CD4-positive, alpha-beta T cell (primary cell): ENCODE measurements around the gene NUP188. TPM values are rescaled to one million over a fixed set of nuclear protein-coding genes. Genes with fewer than 3 reads are reported as not detected.

Experiments
- ATAC-seq: fragments of 200-7000 bp; cut with Tn5 transposase; one replicate; pipeline ENCODE4 v1.10.0; 2022; ENCODE audit warnings: mild to moderate bottlenecking; ENCODE audit not compliant: poor library complexity
- CTCF ChIA-PET: fragments of 350-600 bp; sonication (Branson Sonifier 250); formaldehyde crosslinking; loops from one replicate; lab custom pipeline; 2021; ENCODE audit warnings: antibody characterized with exemption, inconsistent platforms; lab: Charles Lee
- POLR2A ChIA-PET: fragments of 350-600 bp; sonication (Branson Sonifier 250); formaldehyde crosslinking; loops from one replicate; lab custom pipeline; 2021; ENCODE audit warnings: antibody characterized with exemption, inconsistent platforms; lab: Charles Lee
- DNase-seq, 14 experiments: peaks; one replicate each; pipeline ENCODE4 v3.0.0-alpha.2; 2013 to 2020; ENCODE audit warnings: mixed read lengths in 2 of 14
- H3K27ac ChIP-seq, 2 donors: one replicate each; pipeline versions ENCODE4 v1.5.1 to v1.7.0; 2013; ENCODE audit warnings: low read length in 2 of 2, low read depth in 1 of 2, mild to moderate bottlenecking in 1 of 2
- H3K27me3 ChIP-seq, 2 experiments: 1 replicate in 1 of 2; 2 replicates in 1 of 2; pipeline versions ENCODE4 v1.6.1 to v1.7.0; 2013; ENCODE audit warnings: low read length in 2 of 2, control low read depth in 1 of 2, mild to moderate bottlenecking in 1 of 2, moderate library complexity in 1 of 2; ENCODE audit not compliant: insufficient read depth in 2 of 2, control insufficient read depth in 1 of 2
- H3K36me3 ChIP-seq: one replicate; pipeline ENCODE4 v1.6.1; 2013; ENCODE audit warnings: low read length, control low read depth; ENCODE audit not compliant: insufficient read depth
- H3K4me1 ChIP-seq: one replicate; pipeline ENCODE4 v1.6.1; 2013; ENCODE audit warnings: low read length, control low read depth; ENCODE audit not compliant: insufficient read depth
- H3K4me3 ChIP-seq: one replicate; pipeline ENCODE4 v1.5.1; 2013; ENCODE audit warnings: mild to moderate bottlenecking, low read length, moderate library complexity
- H3K9me3 ChIP-seq, 2 experiments: 1 replicate in 1 of 2; 2 replicates in 1 of 2; pipeline versions ENCODE4 v1.6.1 to v1.7.0; 2013; ENCODE audit warnings: low read length in 2 of 2, mild to moderate bottlenecking in 2 of 2, control low read depth in 1 of 2, moderate library complexity in 1 of 2; ENCODE audit not compliant: control insufficient read depth in 1 of 2, insufficient read depth in 1 of 2
- H3K27ac Mint-ChIP-seq: one replicate; pipeline ENCODE4 v1.8.0; 2020; ENCODE audit warnings: mixed read lengths
- H3K27me3 Mint-ChIP-seq: one replicate; pipeline ENCODE4 v1.8.0; 2021; ENCODE audit warnings: mixed read lengths
- H3K36me3 Mint-ChIP-seq: one replicate; pipeline ENCODE4 v1.8.0; 2021; ENCODE audit warnings: low read depth, mixed read lengths
- H3K4me1 Mint-ChIP-seq: one replicate; pipeline ENCODE4 v1.8.0; 2021; ENCODE audit warnings: low read depth, mixed read lengths
- H3K4me3 Mint-ChIP-seq: one replicate; pipeline ENCODE4 v1.8.0; 2020; ENCODE audit warnings: mild to moderate bottlenecking, mixed read lengths
- H3K9me3 Mint-ChIP-seq: one replicate; pipeline ENCODE4 v1.8.0; 2020; ENCODE audit warnings: mixed read lengths
- CTCF ChIP-seq: fragments of 200-600 bp; IDR thresholded peaks from one replicate; pipeline ENCODE4 v1.8.0; 2022; ENCODE audit warnings: antibody characterized with exemption, mild to moderate bottlenecking
- intact Hi-C, 2 experiments: fragments of 100-400 bp; cut with DNase I in 1 of 2; cut with micrococcal nuclease in 1 of 2; formaldehyde crosslinking; loops; one replicate each; pipeline versions ENCODE4 v1.15.1 to v1.9.0; 2023 to 2025; cut with DNase I, micrococcal nuclease
- total RNA-seq, 174 experiments: library from RNA in 2 of 174; stranded (reverse) in 2 of 174; gene quantifications; one replicate each; pipeline ENCODE4 v1.2.3 and lab custom pipeline; 2021 to 2026

The NUP188 gene
- total RNA-seq, 2 experiments from 2014 or later = 43.0 to 43.9 TPM

DNA sequence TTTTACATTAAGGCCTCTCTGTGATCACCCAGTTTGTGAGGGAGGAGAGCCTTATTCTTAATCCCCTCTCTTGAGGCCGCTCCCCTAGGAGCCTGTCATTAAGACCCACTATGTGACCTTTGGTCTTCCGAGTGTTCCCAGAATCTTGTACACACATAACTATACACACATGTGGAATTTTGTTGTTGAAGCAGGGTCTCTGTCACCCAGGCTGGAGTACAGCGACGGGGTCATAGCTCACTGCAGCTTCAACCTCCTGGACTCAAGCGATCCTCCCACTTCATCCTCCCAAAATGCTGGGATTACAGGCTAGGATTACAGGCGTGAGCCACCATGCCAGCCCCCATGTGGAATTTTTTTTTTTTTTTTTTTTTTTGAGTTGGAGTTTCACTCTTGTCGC lies 41.5 kb upstream of the NUP188 start:
- H3K4me1 ChIP-seq = peaks cover 67% of the 10 kb centered on the region
- no peak for DNase-seq
- CTCF ChIA-PET = no interaction called here

DNA sequence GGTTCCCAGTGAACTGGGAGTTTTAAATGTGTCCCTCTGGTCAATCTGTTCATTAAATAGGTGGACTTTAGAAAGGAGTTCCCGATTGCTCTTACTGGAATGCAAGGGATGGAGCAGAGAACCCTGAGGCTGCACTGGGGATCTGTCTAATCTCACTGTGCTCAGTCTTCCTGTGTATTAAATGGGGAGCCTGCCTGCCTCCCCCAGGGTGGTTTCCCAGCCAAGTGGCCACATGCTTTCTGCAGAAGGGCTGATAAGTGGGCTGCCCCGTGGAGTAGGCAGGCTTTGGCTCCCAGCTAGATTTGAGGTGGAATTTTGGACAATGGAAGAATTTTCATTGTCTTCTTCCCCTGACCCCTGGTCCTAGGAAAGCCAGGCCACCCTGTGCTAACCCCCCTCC lies 40.8 kb upstream of the NUP188 start:
- CTCF ChIA-PET = no interaction called here
- Mint-ChIP-seq H3K36me3 (peaks cover 58% of the 10 kb centered on the region), H3K27ac (peak overlapping the region; percentile 84), H3K9me3 (no peaks in the 10 kb centered on the region), H3K27me3 (no peaks in the 10 kb centered on the region), H3K4me3 (peak overlapping the region; percentile 20), H3K4me1 (peaks cover 47% of the 10 kb centered on the region)
- H3K9me3 ChIP-seq = no peaks in the 10 kb centered on the region
- no peaks in the 10 kb centered on the region for H3K27me3 ChIP-seq
- no peak for TF ChIP-seq CTCF
- H3K36me3 ChIP-seq = peaks cover 49% of the 10 kb centered on the region
- POLR2A ChIA-PET = no interaction called here
- no peak overlapping the region for H3K4me3 ChIP-seq
- intact Hi-C loops = no loop called here
- ATAC-seq = no peak
- peaks cover 67% of the 10 kb centered on the region for H3K4me1 ChIP-seq
- no peak for DNase-seq
- H3K27ac ChIP-seq = no peak overlapping the region

More for the DNA sequence above, 41.5 kb upstream of the NUP188 start:
- Mint-ChIP-seq H3K4me1 (peaks cover 45% of the 10 kb centered on the region), H3K9me3 (no peaks in the 10 kb centered on the region), H3K4me3 (no peak overlapping the region), H3K36me3 (peaks cover 55% of the 10 kb centered on the region), H3K27me3 (no peaks in the 10 kb centered on the region), H3K27ac (peak overlapping the region; percentile 84)
- Histone ChIP-seq H3K36me3 (peaks cover 42% of the 10 kb centered on the region), H3K27ac (no peak overlapping the region), H3K27me3 (no peaks in the 10 kb centered on the region), H3K9me3 (no peaks in the 10 kb centered on the region), H3K4me3 (no peak overlapping the region)
- no peak for TF ChIP-seq CTCF
- no peak for ATAC-seq
- intact Hi-C loops = no loop called here
- POLR2A ChIA-PET = no interaction called here

GRCh38 chr9:128908372-128908771 lies 39.1 kb upstream of the NUP188 start:
- Histone ChIP-seq H3K36me3 (peaks cover 65% of the 10 kb centered on the region), H3K27me3 (no peaks in the 10 kb centered on the region), H3K4me1 (peaks cover 67% of the 10 kb centered on the region), H3K27ac (no peak overlapping the region), H3K9me3 (no peaks in the 10 kb centered on the region), H3K4me3 (no peak overlapping the region)
- Mint-ChIP-seq H3K27ac (peak overlapping the region; percentile 65), H3K27me3 (no peaks in the 10 kb centered on the region), H3K9me3 (no peaks in the 10 kb centered on the region), H3K36me3 (peaks cover 70% of the 10 kb centered on the region), H3K4me1 (peaks cover 49% of the 10 kb centered on the region), H3K4me3 (no peak overlapping the region)
- ChIA-PET CTCF (interaction anchor here (1.3 kb wide), 1 partner anchor 10 kb away, joined by 3 read pairs; no protein-coding TSS in a partner anchor), POLR2A (no interaction called here)
- intact Hi-C loops = no loop called here
- DNase-seq = no peak
- TF ChIP-seq CTCF = no peak
- ATAC-seq = no peak
